LNCAP (cell line): Measurements from ENCODE around the gene SHB.

Experiments used
- TF ChIP-seq, protein P1 (sequence below): fragments of 450-650 bp; IDR thresholded peaks from 2 replicates; pipeline ENCODE4 v1.5.1; 2017; ENCODE audit warnings: mild to moderate bottlenecking

The SHB gene

GRCh38 chr9:37994639-37995347 lies 74.2 kb downstream of the SHB start:
- TF ChIP-seq, protein P1, sequence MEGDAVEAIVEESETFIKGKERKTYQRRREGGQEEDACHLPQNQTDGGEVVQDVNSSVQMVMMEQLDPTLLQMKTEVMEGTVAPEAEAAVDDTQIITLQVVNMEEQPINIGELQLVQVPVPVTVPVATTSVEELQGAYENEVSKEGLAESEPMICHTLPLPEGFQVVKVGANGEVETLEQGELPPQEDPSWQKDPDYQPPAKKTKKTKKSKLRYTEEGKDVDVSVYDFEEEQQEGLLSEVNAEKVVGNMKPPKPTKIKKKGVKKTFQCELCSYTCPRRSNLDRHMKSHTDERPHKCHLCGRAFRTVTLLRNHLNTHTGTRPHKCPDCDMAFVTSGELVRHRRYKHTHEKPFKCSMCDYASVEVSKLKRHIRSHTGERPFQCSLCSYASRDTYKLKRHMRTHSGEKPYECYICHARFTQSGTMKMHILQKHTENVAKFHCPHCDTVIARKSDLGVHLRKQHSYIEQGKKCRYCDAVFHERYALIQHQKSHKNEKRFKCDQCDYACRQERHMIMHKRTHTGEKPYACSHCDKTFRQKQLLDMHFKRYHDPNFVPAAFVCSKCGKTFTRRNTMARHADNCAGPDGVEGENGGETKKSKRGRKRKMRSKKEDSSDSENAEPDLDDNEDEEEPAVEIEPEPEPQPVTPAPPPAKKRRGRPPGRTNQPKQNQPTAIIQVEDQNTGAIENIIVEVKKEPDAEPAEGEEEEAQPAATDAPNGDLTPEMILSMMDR, result no peak

- TF ChIP-seq, protein P1, result no peak
These were observed 76.1 kb downstream of the SHB start for GRCh38 chr9:37992924-37993349.

GRCh38 chr9:37990404-37991015 lies 78.5 kb downstream of the SHB start:
- TF ChIP-seq, protein P1, result no peak

DNA sequence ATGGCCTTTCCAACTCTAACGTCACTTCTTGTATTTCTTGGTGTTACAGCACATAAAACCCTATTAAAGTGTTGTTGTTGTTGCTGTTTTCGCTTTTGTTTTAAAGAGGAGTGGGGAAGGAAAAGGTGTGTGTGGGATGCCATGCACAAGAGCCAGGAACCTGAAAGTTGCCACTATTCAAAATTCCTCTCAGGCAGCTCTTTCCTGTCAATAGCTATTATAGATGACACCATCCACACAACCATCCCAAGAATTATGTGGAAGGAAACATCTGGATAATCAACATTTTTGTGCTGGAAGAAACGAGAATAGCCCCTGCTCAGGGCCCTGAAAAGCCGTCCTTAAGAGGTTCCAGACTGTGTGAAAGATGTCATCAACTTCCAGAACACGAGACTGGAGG lies 79.3 kb downstream of the SHB start:
- TF ChIP-seq, protein P1, result no peak

DNA sequence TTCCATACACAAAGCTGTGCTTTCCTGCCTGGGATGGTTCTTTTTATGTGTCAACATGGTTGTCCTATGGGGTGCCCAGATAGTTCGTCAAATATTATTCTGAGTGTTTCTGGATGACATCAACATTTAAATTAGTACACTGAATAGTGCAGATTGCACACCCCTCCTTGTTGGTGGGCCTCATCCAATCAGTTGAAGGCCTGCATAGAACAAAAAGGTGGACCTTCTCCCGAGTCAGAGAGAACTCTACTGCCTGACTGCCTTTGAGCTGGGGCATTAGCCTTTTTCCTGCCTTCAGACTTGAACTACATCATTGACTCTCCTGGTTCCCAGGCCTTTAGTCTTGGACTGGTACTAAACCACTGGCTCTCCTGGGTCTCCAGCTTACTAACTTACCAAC lies 80.4 kb downstream of the SHB start:
- TF ChIP-seq, protein P1, result no peak

GRCh38 chr9:37988041-37988440 lies 81.0 kb downstream of the SHB start:
- TF ChIP-seq, protein P1, result no peak

DNA sequence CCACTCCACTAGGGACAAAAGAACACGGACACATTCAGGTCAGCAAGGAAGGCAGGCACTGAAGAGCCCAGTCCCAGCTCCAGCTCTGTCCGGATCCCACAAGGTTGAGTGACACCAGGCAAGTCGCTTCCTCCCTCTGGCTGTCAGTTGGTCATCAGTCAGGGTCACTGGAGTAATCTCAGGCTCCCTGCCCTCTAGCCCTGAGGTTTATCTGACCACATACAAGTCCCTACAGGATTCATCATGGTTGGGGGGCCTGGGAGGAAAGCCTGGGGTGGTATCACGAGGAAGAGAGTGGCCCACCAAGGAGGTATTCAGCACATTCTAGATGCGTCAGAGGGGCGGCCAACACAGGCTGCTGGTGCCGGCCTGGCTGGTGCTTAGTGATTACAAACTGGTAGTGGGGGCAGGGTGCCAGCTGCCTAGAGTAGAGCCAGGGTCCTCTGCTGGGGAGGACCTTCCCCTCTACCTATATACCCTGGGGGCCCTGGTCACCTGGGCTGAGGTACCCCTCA lies 81.5 kb downstream of the SHB start:
- TF ChIP-seq, protein P1, result no peak
